Cardiac muscle cell (in vitro differentiated cells and primary cell): ENCODE results near the gene FAM161B. TPM values are rescaled to one million over a fixed set of nuclear protein-coding genes. Genes with fewer than 3 reads are reported as not detected.
"Not testable (repeated sequence)": the region's sequence is repeated elsewhere in the genome, so short reads cannot be mapped to it uniquely, and the experiment has no call there.

ENCODE experiments used
- DNase-seq, 2 donors: peaks; one replicate each; pipeline versions ENCODE4 v3.0.0 to v3.0.0-alpha.2; 2010 to 2017; ENCODE audit warnings: low read depth in 1 of 2, low spot score in 1 of 2
- H3K27ac ChIP-seq: fragments of 200-600 bp; sonication (generic); 2 replicates; pipeline ENCODE4 v1.5.1; 2016
- H3K27me3 ChIP-seq: fragments of 200-600 bp; sonication (generic); 2 replicates; pipeline ENCODE4 v1.6.0; 2016; ENCODE audit warnings: control low read depth
- H3K36me3 ChIP-seq: fragments of 200-600 bp; sonication (generic); 2 replicates; pipeline ENCODE4 v1.5.1; 2016; ENCODE audit warnings: control low read depth
- H3K4me1 ChIP-seq: fragments of 200-600 bp; sonication (generic); 2 replicates; pipeline ENCODE4 v1.8.1; 2017; ENCODE audit warnings: low read depth, mild to moderate bottlenecking, mixed run types
- H3K4me3 ChIP-seq: fragments of 200-600 bp; sonication (generic); 2 replicates; pipeline ENCODE4 v1.5.1; 2016; ENCODE audit warnings: mild to moderate bottlenecking
- H3K9me3 ChIP-seq: fragments of 200-600 bp; sonication (generic); 2 replicates; pipeline ENCODE4 v1.5.1; 2017; ENCODE audit warnings: low read depth, mild to moderate bottlenecking, control low read depth
- polyA plus RNA-seq: library from polyadenylated mRNA; unstranded; fragments of >200 nt; fragmentation: Nextera tagmentation; extraction: Ambion mirVana; gene quantifications from 2 replicates; pipeline ENCODE4 v1.2.1, GENCODE V29; 2016
- total RNA-seq: library from RNA; depleted of rRNA; stranded (reverse); fragments of >200 nt; gene quantifications from 2 replicates; pipeline ENCODE4 v1.2.3, GENCODE V29; 2016
- TF ChIP-seq, protein P1 (sequence below): IDR thresholded peaks from 2 replicates; pipeline ENCODE4 v1.5.1; 2012; ENCODE audit warnings: low read depth, mild to moderate bottlenecking, low read length

Gene FAM161B
- total and polyA plus RNA-seq, 2 experiments from 2014 or later: 1.5 to 4.0 TPM

DNA sequence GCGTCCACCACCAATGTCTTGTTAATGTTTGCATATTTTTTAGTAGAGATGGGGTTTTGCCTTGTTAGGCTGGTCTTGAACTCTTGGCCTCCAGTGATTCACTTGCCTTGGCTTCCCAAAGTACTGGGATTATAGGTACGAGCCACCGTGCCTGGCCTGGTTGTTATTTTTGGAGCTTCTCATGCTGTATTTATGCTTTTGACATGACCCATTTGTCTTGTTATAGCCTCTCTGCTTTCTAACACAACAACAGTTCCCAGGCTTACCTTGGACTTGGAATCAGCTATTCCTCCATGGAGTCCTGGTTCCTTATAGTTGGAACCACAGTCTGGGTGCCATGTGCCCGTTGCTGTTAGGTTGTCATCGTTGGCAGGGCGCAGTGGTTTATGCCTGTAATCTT is 33.6 kb downstream of the FAM161B start:
- Histone ChIP-seq H3K4me3 (no peak overlapping the region), H3K9me3 (no peaks in the 10 kb centered on the region), H3K27ac (peak overlapping the region; percentile 27), H3K27me3 (no peaks in the 10 kb centered on the region), H3K36me3 (peaks cover 15% of the 10 kb centered on the region), H3K4me1 (peaks cover 10% of the 10 kb centered on the region)
- DNase-seq: no peak
- TF ChIP-seq, protein P1, sequence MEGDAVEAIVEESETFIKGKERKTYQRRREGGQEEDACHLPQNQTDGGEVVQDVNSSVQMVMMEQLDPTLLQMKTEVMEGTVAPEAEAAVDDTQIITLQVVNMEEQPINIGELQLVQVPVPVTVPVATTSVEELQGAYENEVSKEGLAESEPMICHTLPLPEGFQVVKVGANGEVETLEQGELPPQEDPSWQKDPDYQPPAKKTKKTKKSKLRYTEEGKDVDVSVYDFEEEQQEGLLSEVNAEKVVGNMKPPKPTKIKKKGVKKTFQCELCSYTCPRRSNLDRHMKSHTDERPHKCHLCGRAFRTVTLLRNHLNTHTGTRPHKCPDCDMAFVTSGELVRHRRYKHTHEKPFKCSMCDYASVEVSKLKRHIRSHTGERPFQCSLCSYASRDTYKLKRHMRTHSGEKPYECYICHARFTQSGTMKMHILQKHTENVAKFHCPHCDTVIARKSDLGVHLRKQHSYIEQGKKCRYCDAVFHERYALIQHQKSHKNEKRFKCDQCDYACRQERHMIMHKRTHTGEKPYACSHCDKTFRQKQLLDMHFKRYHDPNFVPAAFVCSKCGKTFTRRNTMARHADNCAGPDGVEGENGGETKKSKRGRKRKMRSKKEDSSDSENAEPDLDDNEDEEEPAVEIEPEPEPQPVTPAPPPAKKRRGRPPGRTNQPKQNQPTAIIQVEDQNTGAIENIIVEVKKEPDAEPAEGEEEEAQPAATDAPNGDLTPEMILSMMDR: no peak

DNA sequence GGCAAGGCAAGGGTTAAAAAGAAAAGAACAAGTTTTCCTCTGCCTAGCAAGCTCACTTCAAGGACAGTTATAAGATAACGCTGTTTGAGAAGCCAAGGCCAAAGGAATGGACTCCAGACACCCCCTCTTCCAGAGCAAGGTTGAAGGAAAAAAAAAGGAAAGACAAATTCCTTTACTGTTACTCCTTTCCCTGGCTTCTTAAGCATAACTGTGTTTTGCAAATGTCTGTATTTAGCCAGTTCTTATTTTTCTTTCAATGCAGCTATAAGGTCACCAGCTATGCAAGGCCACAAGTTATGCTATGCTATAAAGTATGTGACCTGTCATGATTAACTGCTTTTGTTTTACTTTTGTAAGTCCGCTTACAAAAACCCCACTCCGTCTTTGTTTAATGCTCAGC is 36.6 kb downstream of the FAM161B start:
- Histone ChIP-seq H3K9me3 (no peaks in the 10 kb centered on the region), H3K4me3 (no peak overlapping the region), H3K36me3 (peaks cover 30% of the 10 kb centered on the region), H3K4me1 (peaks cover 10% of the 10 kb centered on the region), H3K27me3 (no peaks in the 10 kb centered on the region), H3K27ac (peak overlapping the region; percentile 69)
- TF ChIP-seq, protein P1: no peak
- DNase-seq: peak; percentile 14 to 61

DNA sequence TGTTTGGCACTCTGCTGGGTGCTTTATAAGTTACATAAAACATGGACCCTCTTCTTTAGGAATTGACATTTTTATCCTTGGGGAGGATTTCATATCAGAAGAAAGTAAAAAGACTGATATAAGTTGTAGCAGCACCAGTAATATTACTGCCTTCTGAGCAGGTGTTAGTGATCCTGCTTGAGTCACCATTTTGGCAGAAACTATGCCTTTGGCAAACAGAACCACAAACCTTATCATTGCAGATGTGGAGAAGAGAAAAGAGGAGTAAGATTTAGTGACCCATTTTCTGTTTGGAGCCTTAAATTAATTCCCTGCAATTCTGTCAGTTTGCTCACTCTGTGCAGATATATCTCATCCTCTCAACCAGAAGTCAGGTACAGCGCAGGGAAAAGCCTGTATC is 40.2 kb downstream of the FAM161B start:
- Histone ChIP-seq H3K27me3 (no peaks in the 10 kb centered on the region), H3K4me3 (no peak overlapping the region), H3K36me3 (peaks cover 54% of the 10 kb centered on the region), H3K9me3 (no peaks in the 10 kb centered on the region), H3K27ac (no peak overlapping the region), H3K4me1 (peaks cover 10% of the 10 kb centered on the region)
- DNase-seq: peak in 1 of 2 donors; percentile 20
- TF ChIP-seq, protein P1: no peak

DNA sequence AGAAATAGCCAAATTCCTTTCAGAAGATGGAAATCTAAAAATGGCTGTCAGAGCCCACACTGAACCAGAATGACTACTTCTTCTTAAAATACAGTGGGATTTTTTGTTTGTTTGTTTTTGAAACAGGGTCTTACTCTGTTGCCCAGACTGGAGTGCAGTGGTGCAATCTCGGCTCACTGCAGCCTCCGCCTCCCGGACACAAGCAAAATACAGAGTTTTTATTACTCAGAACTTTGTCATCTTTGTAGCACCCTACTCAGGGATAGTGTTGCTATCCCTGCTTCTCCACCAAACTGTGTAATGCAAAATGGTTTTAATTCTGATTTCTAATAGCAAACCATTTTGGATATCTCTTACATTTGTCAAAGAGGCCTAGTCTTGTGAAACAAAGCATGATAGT is 46.9 kb downstream of the FAM161B start:
- DNase-seq: no peak
- no peaks in the 10 kb centered on the region for H3K27me3 ChIP-seq
- H3K4me3 ChIP-seq: no peak overlapping the region
- TF ChIP-seq, protein P1: no peak
- no peaks in the 10 kb centered on the region for H3K9me3 ChIP-seq
- peaks cover 66% of the 10 kb centered on the region for H3K36me3 ChIP-seq
- H3K27ac ChIP-seq: no peak overlapping the region
- H3K4me1 ChIP-seq: no peaks in the 10 kb centered on the region

DNA sequence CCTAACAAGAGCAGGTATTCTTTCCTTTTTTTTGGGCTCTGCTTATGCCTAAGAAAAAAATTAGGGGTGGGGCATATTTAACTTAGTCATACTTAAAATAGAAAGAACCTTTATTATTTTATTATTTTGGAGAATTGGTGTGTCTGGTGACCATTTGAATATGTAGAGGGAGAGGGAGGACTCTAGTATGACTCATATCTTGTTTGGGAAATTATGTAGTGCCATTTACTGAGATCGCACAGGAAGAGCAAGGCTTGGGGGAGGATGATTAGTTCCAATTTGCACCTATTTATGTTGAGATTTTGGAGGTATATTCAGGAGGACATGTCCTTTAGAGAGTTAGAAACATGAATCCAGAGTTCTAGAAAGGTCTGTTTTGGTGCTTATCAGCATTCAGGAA is 53.4 kb downstream of the FAM161B start:
- no peak overlapping the region for H3K4me3 ChIP-seq
- H3K36me3 ChIP-seq: peaks cover 53% of the 10 kb centered on the region
- H3K9me3 ChIP-seq: no peaks in the 10 kb centered on the region
- peak in 1 of 2 donors; percentile 40 for DNase-seq
- TF ChIP-seq, protein P1: no peak
- H3K27ac ChIP-seq: no peak overlapping the region
- no peaks in the 10 kb centered on the region for H3K27me3 ChIP-seq
- no peaks in the 10 kb centered on the region for H3K4me1 ChIP-seq

DNA sequence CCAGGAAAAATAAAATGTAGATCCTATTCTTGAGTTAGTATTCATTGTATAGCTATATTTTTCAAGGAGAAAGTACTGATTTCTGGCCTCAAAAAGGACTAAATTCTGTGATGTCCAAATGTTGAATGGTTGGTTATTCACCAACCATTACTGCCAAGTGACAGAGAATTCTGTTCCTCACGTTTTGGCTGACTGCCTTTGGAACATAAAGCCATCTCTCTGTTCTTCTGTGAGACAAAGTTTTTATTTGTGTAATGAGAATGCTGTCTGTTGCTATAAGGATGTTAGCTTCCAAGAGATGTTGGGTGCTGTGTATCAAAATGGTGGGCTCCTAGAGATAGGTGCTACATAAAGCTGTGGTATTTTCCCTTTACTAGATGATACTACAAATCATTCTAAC is 54.0 kb downstream of the FAM161B start:
- no peak for DNase-seq
- Histone ChIP-seq H3K9me3 (no peaks in the 10 kb centered on the region), H3K4me1 (no peaks in the 10 kb centered on the region), H3K36me3 (peaks cover 50% of the 10 kb centered on the region), H3K4me3 (no peak overlapping the region), H3K27ac (no peak overlapping the region), H3K27me3 (no peaks in the 10 kb centered on the region)
- TF ChIP-seq, protein P1: no peak

DNA sequence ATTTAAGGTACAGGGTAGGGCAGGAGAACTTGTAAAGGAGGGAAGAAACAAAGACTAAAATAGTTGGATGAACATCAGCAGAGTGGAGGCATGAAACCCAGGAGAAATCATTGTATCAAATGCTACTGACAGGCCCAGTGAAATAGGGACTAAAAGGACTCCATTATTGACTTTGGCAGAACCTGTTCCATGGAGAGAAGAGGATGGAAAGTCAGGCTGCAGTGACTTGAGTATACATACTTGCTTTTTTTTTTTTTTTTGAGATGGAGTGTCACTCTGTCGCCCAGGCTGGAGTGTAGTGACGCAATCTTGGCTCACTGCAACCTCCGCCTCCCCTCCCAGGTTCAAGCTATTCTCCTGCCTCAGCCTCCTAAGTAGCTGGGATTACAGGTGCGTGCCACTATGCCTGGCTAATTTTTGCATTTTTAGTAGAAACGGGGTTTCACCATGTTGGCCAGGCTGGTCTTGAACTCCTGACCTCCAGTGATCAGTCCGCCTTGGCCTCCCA is 55.7 kb downstream of the FAM161B start:
- H3K27me3 ChIP-seq, DNase-seq, H3K4me1 ChIP-seq, H3K27ac ChIP-seq, H3K4me3 ChIP-seq, H3K9me3 ChIP-seq: not testable (repeated sequence)
- H3K36me3 ChIP-seq: peaks cover 44% of the 10 kb centered on the region
